ENCODE data around the gene ADAMTS15.

Gene ADAMTS15

DNA sequence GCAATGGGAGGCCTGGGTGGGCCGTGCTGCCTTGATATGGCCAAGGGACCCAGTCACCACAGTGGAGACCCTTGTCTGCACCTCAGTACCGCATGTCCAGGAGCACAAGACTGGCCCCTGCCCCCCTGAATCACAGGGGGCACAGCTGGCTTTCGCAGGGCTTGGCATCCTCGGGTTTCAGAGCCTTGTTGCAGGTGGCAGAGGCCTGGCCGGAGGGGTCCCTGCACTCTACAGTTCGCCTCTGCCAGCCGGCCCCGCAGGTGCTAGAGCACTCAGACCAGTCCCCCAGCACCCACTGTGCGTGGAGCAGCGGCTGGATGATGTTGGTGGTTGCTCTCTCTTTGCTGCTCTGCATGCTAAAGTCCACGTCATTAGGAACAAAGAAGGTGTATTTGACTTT lies 43.0 kb upstream of the ADAMTS15 start:
- Histone ChIP-seq H3K9me3 (ENCODE audit: control insufficient read depth, insufficient read depth, low read depth, low read length) (no peaks in the 10 kb centered on the region), H3K27ac (ENCODE audit: extremely low read depth, low read depth, low read length) (no peak overlapping the region), H3K4me1 (ENCODE audit: control insufficient read depth, insufficient read depth, low read length) (0 out of 2 replicates have a peak, but pooled peaks cover 3% of the 10 kb centered on the region), H3K4me3 (ENCODE audit: low read depth, low read length) (no peak overlapping the region), H3K36me3 (ENCODE audit: control insufficient read depth in 2 of 2, insufficient read depth in 1 of 2, low read length in 2 of 2) (no peaks in the 10 kb centered on the region)
- no peak for TF ChIP-seq ZNF549 (tag by site-specific recombination; IDR thresholded peaks at IDR 0.05)
- TF ChIP-seq ZNF350 (tag by site-specific recombination; IDR thresholded peaks at IDR 0.05), result no peak
- no peak for TF ChIP-seq ZSCAN16 (tag by site-specific recombination; IDR thresholded peaks at IDR 0.05)
- TF ChIP-seq, protein P1, sequence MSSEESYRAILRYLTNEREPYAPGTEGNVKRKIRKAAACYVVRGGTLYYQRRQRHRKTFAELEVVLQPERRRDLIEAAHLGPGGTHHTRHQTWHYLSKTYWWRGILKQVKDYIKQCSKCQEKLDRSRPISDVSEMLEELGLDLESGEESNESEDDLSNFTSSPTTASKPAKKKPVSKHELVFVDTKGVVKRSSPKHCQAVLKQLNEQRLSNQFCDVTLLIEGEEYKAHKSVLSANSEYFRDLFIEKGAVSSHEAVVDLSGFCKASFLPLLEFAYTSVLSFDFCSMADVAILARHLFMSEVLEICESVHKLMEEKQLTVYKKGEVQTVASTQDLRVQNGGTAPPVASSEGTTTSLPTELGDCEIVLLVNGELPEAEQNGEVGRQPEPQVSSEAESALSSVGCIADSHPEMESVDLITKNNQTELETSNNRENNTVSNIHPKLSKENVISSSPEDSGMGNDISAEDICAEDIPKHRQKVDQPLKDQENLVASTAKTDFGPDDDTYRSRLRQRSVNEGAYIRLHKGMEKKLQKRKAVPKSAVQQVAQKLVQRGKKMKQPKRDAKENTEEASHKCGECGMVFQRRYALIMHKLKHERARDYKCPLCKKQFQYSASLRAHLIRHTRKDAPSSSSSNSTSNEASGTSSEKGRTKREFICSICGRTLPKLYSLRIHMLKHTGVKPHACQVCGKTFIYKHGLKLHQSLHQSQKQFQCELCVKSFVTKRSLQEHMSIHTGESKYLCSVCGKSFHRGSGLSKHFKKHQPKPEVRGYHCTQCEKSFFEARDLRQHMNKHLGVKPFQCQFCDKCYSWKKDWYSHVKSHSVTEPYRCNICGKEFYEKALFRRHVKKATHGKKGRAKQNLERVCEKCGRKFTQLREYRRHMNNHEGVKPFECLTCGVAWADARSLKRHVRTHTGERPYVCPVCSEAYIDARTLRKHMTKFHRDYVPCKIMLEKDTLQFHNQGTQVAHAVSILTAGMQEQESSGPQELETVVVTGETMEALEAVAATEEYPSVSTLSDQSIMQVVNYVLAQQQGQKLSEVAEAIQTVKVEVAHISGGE (tag by site-specific recombination; conservative IDR thresholded peaks at IDR 0.05; ENCODE audit: low read depth), result no peak
- TF ChIP-seq ZNF548 (tag by site-specific recombination; IDR thresholded peaks at IDR 0.05), result no peak
- no peak for TF ChIP-seq ZNF302 (tag by site-specific recombination; IDR thresholded peaks at IDR 0.05; ENCODE audit: low read depth)
- no peak for TF ChIP-seq ZNF292 (tag by site-specific recombination; IDR thresholded peaks at IDR 0.05; ENCODE audit: borderline replicate concordance, low read depth)
- POLR2A ChIA-PET, result no interaction called here
- CTCF ChIA-PET, result no interaction called here

DNA sequence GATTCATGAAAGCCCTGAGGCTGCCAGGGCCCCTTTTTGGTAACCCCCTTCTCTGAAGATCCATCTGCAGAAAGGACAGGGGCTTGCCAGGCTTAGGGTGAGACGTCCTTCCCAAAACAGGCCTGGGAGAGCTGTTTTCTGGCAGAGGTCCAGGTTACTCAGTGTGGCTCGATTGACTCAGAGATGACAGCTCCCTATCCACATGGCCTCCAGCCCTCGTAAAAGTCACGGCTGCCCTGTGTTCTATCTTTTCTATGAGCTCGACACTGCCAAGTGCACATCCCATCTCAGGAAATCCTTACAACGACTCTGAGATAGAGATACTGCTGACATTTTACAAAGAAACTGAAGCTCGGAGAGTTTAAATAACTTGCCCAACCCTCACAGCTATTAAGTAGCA lies 40.5 kb upstream of the ADAMTS15 start:
- ChIA-PET CTCF (interaction anchor here (0.6 to 0.9 kb wide), 3 partner anchors 10 to 183 kb away, joined by 3 to 5 read pairs (median 3); no protein-coding TSS in a partner anchor), POLR2A (no interaction called here)
- H3K27ac ChIP-seq (ENCODE audit: extremely low read depth, low read depth, low read length), result no peak overlapping the region
- H3K36me3 ChIP-seq (ENCODE audit: control insufficient read depth in 2 of 2, insufficient read depth in 1 of 2, low read length in 2 of 2), result no peaks in the 10 kb centered on the region
- H3K4me3 ChIP-seq (ENCODE audit: low read depth, low read length), result no peak overlapping the region
- H3K4me1 ChIP-seq (ENCODE audit: control insufficient read depth, insufficient read depth, low read length), result 0 out of 2 replicates have a peak, but pooled peaks cover 3% of the 10 kb centered on the region
- TF ChIP-seq ZNF274 (IDR thresholded peaks at IDR 0.05; ENCODE audit: low read length), result no peak
- no peak for TF ChIP-seq ZNF274 (tag by site-specific recombination; IDR thresholded peaks at IDR 0.05; ENCODE audit: borderline replicate concordance)
- TF ChIP-seq, protein P2, sequence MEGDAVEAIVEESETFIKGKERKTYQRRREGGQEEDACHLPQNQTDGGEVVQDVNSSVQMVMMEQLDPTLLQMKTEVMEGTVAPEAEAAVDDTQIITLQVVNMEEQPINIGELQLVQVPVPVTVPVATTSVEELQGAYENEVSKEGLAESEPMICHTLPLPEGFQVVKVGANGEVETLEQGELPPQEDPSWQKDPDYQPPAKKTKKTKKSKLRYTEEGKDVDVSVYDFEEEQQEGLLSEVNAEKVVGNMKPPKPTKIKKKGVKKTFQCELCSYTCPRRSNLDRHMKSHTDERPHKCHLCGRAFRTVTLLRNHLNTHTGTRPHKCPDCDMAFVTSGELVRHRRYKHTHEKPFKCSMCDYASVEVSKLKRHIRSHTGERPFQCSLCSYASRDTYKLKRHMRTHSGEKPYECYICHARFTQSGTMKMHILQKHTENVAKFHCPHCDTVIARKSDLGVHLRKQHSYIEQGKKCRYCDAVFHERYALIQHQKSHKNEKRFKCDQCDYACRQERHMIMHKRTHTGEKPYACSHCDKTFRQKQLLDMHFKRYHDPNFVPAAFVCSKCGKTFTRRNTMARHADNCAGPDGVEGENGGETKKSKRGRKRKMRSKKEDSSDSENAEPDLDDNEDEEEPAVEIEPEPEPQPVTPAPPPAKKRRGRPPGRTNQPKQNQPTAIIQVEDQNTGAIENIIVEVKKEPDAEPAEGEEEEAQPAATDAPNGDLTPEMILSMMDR (tag by site-specific recombination; IDR thresholded peaks at IDR 0.05), result no peak
- TF ChIP-seq FEZF1 (tag by site-specific recombination; IDR thresholded peaks at IDR 0.05), result peak; percentile 81
- H3K9me3 ChIP-seq (ENCODE audit: control insufficient read depth, insufficient read depth, low read depth, low read length), result no peaks in the 10 kb centered on the region

DNA sequence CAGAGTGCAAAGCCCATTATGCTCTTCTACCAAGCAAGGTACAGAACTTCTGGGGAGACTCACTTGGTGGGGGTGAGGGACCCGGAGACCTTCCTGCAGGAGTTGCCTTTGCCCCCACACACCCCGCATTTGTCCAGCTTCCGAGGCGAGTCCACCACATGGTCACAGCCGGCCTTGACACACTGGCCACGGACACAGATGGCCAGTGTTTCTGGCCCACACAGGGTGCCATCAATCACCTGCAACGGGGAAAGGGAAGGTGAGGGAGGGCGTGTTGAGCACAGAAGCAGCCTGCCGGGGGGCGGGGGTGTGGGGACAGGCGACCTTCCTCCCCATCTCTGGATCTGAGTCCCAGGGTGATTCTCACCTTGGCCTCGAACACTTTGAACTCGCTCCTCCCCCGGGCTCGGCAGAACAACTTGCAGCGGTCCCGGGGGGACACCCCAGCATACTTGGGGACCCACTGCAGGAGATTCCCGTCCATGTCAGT lies 40.0 kb upstream of the ADAMTS15 start:
- POLR2A ChIA-PET, result no interaction called here
- no peaks in the 10 kb centered on the region for H3K36me3 ChIP-seq (ENCODE audit: control insufficient read depth in 2 of 2, insufficient read depth in 1 of 2, low read length in 2 of 2)

DNA sequence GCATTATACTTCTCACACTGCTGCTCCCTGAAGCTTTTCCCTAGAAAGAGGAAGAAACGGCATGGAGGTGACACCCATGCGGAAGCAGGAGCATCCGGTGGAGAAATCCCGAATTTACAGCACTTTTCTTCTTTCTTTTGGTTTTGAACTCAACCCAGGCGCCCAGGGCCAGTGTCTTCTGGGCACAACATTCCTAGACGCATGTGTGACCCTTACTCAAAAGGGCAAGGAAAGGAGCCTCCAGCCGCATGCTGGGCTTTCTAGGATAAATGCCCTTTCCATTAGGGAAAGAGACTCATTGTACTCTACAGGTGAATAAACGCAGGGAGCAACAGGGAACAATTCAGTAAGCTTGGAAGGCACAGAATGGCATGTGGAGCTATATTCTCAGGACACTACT lies 39.5 kb upstream of the ADAMTS15 start:
- Histone ChIP-seq H3K4me1 (ENCODE audit: control insufficient read depth, insufficient read depth, low read length) (0 out of 2 replicates have a peak, but pooled peaks cover 3% of the 10 kb centered on the region), H3K36me3 (ENCODE audit: control insufficient read depth in 2 of 2, insufficient read depth in 1 of 2, low read length in 2 of 2) (no peaks in the 10 kb centered on the region), H3K4me3 (ENCODE audit: low read depth, low read length) (no peak overlapping the region), H3K27ac (ENCODE audit: extremely low read depth, low read depth, low read length) (no peak overlapping the region), H3K9me3 (ENCODE audit: control insufficient read depth, insufficient read depth, low read depth, low read length) (no peaks in the 10 kb centered on the region)
- POLR2A ChIA-PET, result no interaction called here
- CTCF ChIA-PET, result interaction anchor here (0.6 kb wide), 2 partner anchors 182 to 461 kb away, joined by 3 read pairs; no protein-coding TSS in a partner anchor
- TF ChIP-seq ZNF138 (tag by site-specific recombination; IDR thresholded peaks at IDR 0.05; ENCODE audit: borderline replicate concordance) (no peak), ZNF2 (tag by site-specific recombination; IDR thresholded peaks at IDR 0.05) (no peak)

More for the DNA sequence above, 40.0 kb upstream of the ADAMTS15 start:
- Histone ChIP-seq H3K9me3 (ENCODE audit: control insufficient read depth, insufficient read depth, low read depth, low read length) (no peaks in the 10 kb centered on the region), H3K27ac (ENCODE audit: extremely low read depth, low read depth, low read length) (no peak overlapping the region), H3K4me3 (ENCODE audit: low read depth, low read length) (no peak overlapping the region), H3K4me1 (ENCODE audit: control insufficient read depth, insufficient read depth, low read length) (0 out of 2 replicates have a peak, but pooled peaks cover 3% of the 10 kb centered on the region)
- TF ChIP-seq ZFP41 (tag by site-specific recombination; IDR thresholded peaks at IDR 0.05; ENCODE audit: borderline replicate concordance), result no peak
- no peak for TF ChIP-seq ZFP37 (tag by site-specific recombination; IDR thresholded peaks at IDR 0.05)
- CTCF ChIA-PET, result interaction anchor here (0.6 kb wide), 3 partner anchors 182 to 461 kb away, joined by 3 read pairs; no protein-coding TSS in a partner anchor

All from HEK293 (cell line).